COLO668 (cell line): Measurements from ENCODE around the gene ADAMTS14.

Experiments used
- DNase-seq: peaks from one replicate; lab custom pipeline; 2025; ENCODE audit not compliant: unreplicated experiment; lab: John Stamatoyannopoulos, UW

The ADAMTS14 gene

GRCh38 chr10:70748801-70749573 lies 76.7 kb downstream of the ADAMTS14 start:
- DNase-seq, result no peak

GRCh38 chr10:70749756-70750155 lies 77.5 kb downstream of the ADAMTS14 start:
- no peak for DNase-seq

DNA sequence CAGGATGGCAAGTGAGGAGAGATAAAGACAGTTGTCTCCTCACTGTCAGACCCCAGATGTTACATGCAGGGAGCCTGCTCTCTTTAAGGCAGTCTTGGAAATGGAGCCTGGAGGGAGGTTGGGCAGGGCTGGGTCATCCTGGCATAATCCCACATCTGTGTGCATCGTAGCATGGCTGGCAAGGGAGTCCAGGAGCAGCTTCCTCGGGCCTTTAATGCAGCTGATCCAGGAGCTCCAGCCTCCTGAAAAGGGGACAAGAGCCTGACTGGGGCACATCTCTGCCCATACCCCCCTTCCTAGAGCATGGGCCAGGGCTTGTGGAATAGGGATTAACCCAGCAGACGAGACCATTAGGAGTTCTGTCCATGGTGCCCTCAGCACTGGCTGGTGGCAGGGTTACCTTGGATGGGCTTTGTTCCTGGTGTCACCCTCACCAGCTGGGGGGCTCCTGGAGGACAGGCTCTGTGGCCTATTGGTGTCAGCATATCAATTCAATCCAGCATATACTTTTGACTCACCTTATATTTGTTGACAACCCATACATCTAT lies 77.9 kb downstream of the ADAMTS14 start:
- no peak for DNase-seq

- no peak for DNase-seq
Observed at GRCh38 chr10:70751356-70751755, 79.0 kb downstream of the ADAMTS14 start.

GRCh38 chr10:70751991-70752390 lies 79.7 kb downstream of the ADAMTS14 start:
- DNase-seq, result no peak

- no peak for DNase-seq
Observed at GRCh38 chr10:70752571-70752970, 80.3 kb downstream of the ADAMTS14 start.

DNA sequence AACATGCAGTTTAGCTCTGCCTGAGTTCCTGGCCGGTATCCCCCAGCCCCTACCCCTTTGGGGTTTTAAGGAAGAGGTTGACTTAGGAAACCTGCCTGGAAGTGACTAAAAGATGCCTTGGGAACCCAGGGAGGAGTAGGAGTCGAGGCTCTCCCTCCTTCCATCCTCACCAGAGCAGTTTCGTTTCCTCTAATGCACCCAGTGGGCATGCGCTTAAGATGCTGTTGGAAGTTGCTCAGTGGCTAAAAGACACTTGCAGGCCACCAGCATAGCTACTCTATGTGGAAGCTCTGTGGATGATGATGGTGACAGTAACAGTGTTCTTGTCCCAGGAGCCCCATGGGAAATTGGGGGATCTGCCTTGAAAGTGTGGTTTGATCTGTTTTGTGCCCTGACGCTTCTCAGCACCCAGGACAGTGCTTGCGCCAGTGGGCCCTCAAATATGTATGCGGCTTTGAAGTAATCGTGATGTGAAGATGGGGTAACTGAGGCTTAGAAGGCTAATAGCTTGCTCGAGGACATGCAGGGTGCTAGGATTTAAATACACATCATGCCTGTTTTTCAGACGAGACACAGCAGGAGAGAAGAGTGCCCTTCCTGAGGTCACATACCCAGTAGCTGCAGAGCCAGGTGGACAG lies 80.8 kb downstream of the ADAMTS14 start:
- DNase-seq, result no peak

DNA sequence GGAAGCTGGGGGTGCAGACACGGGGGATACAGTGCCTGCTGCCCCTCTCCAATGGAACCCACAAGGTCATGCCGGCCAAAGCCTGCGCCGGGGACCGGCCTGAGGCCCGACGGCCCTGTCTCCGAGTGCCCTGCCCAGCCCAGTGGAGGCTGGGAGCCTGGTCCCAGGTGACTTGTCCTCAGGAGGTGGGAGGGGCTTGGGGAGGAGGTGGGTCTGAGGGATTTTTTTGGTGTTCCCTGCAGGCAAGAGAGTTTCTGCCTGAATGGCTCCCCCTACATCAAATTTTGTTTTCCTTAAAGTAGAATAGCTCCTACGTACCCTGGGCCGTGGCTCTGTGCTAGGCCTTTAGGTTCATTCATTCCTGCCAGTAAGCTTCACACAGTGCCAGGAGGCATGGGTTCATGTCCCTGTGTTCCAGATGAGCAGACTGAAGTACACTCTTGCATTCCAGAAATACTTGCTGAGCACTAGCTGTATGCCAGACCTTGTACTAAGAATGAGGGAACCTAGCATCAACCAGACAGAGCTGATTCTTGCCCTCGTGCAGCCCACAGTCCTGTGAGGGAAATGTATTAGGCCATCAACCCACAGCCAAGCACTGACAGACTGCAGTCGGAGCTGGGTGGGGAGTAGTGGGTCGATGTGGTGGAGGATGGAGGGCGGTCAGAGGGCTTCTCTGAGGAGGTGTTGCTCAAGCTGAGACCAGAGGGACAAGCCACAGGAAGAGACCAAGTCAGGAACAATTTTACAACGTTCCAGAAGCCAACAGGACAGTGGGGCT lies 81.7 kb downstream of the ADAMTS14 start:
- DNase-seq, result no peak

- peak; percentile 1 for DNase-seq
Observed at GRCh38 chr10:70756700-70757360, 84.5 kb downstream of the ADAMTS14 start.

DNA sequence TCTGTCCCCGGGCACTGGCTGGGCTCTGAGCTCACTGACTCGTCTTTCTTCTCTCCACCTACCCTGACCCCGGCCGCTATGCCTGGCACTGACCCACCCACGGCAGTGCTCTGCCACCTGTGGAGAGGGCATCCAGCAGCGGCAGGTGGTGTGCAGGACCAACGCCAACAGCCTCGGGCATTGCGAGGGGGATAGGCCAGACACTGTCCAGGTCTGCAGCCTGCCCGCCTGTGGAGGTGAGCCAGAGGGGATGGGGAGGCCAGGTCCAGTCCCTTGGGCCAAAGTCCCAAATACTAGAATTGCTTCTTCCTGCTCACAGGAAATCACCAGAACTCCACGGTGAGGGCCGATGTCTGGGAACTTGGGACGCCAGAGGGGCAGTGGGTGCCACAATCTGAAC lies 85.5 kb downstream of the ADAMTS14 start:
- no peak for DNase-seq

DNA sequence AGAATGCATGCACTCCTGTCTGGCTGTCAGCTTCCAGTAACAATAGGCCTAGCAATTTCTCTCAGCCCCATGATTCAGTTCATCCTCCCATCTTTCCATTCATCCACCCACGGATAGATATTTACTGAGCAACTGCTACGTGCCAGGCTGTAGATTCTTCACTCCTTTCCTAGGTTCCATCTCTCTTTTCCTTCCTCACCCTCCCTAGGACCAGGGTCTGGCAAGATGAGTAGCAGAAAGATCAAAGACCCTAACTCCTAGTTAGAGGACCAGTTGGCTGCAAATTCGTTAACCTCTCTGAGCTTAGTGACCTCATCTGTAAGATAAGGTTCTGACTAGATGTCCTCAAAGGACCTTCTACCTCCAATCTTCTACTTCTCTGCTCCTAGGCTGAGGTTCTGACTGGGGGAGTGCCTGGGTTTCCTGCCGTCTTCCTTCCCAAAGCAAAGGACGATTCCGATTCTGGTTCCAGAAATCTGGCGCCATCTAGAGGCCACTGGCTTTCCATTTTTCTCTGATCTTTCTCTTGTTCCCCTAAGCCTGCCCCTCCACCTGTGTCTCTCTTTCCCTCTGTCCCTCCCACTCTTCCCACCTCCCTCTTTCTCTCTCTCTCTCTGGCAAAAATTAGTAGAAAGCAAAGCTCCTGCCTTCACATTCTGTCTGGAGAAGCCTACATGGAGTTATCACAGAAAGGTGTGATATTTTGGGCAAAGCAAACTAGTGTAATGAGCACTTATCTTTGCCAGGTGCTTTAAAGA lies 86.6 kb downstream of the ADAMTS14 start:
- DNase-seq, result peak; percentile 61

DNA sequence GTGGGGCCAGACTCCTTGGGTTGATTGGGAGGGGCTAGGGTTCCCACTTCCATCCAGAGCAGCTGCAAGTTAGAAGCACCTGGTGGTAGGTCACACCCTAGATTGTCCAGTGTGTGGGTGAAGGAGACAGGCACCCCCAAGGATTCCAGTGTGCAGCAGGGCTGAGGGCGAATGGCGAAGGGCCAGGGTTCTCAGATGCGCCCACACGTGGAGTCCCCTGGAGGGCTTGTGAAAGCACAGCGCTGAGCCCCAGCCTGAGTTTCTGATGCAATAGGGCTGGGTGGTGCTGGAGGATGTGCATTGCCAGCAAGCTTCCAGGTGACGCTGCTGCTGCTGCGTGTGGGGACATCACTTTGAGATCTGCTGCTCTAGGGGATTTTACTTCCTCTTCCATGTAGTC lies 87.5 kb downstream of the ADAMTS14 start:
- DNase-seq, result no peak

- DNase-seq, result no peak
Observed at GRCh38 chr10:70760271-70760787, 88.0 kb downstream of the ADAMTS14 start.

DNA sequence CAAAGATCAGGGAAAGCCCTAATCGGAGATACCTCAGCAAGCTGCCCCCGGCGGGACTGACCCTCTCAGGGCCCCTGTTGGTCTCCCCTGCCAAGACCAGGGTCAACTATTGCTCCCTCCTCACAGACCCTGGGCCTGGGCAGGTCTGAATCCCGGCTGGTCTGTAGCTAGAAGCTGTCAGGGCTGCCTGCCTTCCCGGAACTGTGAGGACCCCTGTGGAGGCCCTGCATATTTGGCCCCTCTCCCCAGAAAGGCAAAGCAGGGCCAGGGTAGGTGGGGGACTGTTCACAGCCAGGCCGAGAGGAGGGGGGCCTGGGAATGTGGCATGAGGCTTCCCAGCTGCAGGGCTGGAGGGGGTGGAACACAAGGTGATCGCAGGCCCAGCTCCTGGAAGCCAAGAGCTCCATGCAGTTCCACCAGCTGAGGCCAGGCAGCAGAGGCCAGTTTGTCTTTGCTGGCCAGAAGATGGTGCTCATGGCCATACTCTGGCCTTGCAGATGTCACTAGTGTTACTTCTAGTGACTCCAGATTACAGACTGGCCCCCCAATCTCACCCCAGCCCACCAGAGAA lies 88.8 kb downstream of the ADAMTS14 start:
- DNase-seq, result no peak

DNA sequence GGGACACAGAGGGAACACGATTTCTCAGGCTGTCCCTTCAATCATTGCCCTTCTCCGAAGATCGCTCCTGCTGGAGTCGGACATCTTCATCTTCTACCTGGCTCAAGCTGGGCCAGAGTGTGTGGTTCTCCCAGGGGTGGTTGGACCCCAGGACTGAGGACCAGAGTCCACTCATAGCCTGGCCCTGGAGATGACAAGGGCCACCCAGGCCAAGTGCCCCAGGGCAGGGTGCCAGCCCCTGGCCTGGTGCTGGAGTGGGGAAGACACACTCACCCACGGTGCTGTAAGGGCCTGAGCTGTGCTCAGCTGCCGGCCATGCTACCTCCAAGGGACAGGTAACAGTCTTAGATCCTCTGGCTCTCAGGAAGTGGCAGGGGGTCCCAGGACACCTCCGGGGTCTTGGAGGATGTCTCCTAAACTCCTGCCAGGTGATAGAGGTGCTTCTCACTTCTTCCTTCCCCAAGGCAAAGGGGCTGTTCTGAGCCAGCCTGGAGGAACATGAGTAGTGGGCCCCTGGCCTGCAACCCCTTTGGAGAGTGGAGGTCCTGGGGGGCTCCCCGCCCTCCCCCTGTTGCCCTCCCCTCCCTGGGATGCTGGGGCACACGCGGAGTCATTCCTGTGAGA lies 89.5 kb downstream of the ADAMTS14 start:
- DNase-seq, result no peak

DNA sequence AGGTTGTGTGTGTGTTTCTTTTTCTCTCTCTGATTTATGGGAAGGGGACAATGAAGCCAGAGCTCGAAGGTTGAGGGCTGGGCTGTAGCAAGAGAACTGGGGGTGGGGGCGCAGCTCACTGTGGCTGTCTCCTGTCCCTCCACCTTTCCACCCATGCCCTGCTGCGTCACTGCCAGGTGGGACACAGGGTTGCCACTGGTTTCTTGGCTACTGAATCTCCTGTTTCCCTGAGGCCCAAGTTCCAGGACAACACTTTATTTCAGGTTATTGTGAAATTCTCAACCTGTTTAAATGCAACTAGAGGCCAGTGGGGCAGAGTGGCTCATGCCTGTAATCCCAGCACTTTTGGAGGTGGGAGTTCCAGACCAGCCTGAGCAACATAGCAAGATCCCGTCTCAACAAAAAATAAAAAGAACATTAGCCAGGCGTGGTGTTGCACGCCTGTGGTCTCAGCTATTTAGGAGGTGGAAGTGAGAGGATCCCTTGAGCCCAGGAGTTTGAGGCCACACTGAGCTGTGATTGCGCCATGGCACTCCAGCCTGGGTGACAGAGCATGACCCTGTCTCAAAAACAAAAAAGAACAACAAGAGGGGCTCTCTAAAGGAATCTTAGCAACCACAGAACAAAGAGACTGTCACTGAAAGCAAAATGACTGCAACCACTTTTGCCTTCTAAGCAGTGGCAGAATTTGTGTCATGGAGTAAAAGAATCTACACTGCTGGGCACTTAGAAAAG lies 90.3 kb downstream of the ADAMTS14 start:
- no peak for DNase-seq

DNA sequence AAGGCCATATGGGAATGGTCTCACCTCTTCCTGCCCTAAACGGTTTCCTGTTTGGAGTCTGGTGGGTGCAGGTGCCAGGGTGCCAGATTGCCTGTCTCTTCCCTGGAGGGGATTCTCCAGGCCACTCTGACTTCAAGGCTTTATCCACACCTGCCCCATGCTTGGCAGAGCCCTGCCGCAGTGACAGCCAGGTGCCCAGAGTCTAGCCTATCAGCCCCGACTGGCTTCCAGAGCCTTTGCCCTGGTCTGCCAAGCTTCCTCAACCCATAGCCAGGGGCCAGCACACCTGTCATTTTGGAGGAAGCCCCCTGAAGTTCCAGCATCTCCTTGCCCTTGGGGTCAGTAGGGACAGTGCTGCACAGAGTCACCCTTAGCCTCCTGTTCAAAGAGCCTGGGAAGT lies 91.3 kb downstream of the ADAMTS14 start:
- DNase-seq, result no peak

DNA sequence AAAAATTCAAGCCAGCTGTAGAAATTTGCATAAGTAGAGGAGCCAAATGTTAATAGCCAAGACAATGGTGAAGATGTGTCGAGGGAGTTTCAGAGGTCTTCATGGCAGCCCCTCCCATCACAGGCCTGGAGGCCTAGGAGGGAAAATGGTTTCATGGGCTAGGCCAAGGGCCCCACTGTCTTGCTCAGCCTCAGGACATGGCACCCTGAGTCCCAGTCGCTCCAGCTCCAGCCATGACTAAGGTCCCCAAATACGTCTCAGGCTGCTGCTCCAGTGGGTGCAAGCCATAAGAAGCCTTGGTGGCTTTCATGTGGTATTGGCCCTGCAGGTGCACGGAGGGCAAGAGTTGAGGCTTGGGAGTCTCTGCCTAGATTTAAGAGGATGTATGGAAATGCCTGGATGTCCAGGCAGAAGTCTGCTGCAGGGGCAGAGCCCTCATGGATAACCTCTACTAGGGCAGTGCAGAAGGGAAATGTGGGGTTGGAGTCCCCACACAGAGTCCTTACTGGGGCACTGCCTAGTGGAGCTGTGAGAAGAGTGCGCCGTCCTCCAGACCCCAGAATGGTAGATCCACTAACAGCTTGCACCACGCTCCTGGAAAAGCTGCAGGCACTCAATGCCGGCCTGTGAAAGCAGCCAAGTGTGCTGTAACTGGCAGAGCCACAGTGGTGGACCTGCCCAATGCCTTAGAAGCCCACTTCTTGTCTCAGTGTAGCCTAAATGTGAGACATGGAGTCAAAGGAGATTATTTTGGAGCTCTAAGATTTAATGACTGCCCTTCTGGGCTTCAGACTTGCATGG lies 93.7 kb downstream of the ADAMTS14 start:
- no peak for DNase-seq
